C4-2B (cell line): ENCODE results near the gene CLEC11A.
"Not testable (repeated sequence)": the region's sequence is repeated elsewhere in the genome, so short reads cannot be mapped to it uniquely, and the experiment has no call there.

Experiments
- CTCF ChIP-seq: fragments of 450-650 bp; conservative IDR thresholded peaks from 2 replicates; pipeline ENCODE4 v1.5.1; 2017; ENCODE audit warnings: mild to moderate bottlenecking
- ZFX ChIP-seq: fragments of 450-650 bp; IDR thresholded peaks from 2 replicates; pipeline ENCODE4 v1.6.1; 2017

DNA sequence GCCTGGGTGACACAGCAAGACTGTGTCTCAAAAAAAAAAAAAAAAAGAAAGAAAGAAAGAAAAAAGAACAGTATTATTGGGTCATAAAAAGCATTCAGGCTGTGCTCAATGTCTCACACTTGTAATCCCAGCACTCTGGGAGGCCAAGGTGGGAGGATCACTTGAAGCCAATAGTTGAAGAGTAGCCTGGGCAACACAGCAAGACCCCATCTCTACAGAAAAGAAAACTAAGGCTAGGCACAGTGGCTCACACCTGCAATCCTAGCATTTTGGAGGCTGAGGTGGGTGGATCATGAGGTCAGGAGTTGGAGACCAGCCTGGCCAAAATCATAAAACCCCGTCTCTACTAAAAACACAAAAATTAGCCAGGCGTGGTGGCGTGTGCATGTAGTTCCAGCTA is 34.5 kb downstream of the CLEC11A start:
- TF ChIP-seq CTCF, ZFX: not testable (repeated sequence)
